HEK293T (cell line): ENCODE data around the gene SLC30A9.
A peak's percentile ranks its signal among the peaks of the same experiment; 100 is the strongest.

Experiments used
- CTCF ChIA-PET: fragments of 350-600 bp; formaldehyde crosslinking; extraction: SDS; loops from one replicate; lab custom pipeline; 2021; ENCODE audit warnings: antibody characterized with exemption, inconsistent platforms; lab: Yijun Ruan, JAX
- POLR2A ChIA-PET: fragments of 350-600 bp; formaldehyde crosslinking; extraction: SDS; loops from one replicate; lab custom pipeline; 2020; ENCODE audit warnings: antibody characterized with exemption, inconsistent platforms; lab: Yijun Ruan, JAX
- DNase-seq: peaks from one replicate; pipeline ENCODE4 v3.0.0; 2012; ENCODE audit warnings: mixed read lengths; ENCODE audit errors: extremely low spot score
- ARNT ChIP-seq: fragments of 450-650 bp; IDR thresholded peaks from 2 replicates; pipeline ENCODE4 v1.6.1; 2017; ENCODE audit warnings: mild to moderate bottlenecking
- BHLHE40 ChIP-seq: fragments of 450-650 bp; IDR thresholded peaks from 2 replicates; pipeline ENCODE4 v1.6.1; 2016; ENCODE audit warnings: mild to moderate bottlenecking, moderate library complexity, borderline replicate concordance
- CTBP1 ChIP-seq: fragments of 450-650 bp; IDR thresholded peaks from 2 replicates; pipeline ENCODE4 v1.6.1; 2016; ENCODE audit warnings: borderline replicate concordance
- ELF4 ChIP-seq: fragments of 450-650 bp; IDR thresholded peaks from 2 replicates; pipeline ENCODE4 v1.6.1; 2017; ENCODE audit warnings: antibody characterized with exemption
- FOXA1 ChIP-seq: fragments of 450-650 bp; IDR thresholded peaks from 2 replicates; pipeline ENCODE4 v1.6.1; 2016; ENCODE audit warnings: mild to moderate bottlenecking
- FOXK2 ChIP-seq: fragments of 450-650 bp; IDR thresholded peaks from 2 replicates; pipeline ENCODE4 v1.6.1; 2016; ENCODE audit warnings: mild to moderate bottlenecking
- FOXM1 ChIP-seq: fragments of 450-650 bp; IDR thresholded peaks from 2 replicates; pipeline ENCODE4 v1.6.1; 2017; ENCODE audit warnings: mild to moderate bottlenecking, borderline replicate concordance
- HDGF ChIP-seq: fragments of 450-650 bp; IDR thresholded peaks from 2 replicates; pipeline ENCODE4 v1.6.1; 2017; ENCODE audit warnings: antibody characterized with exemption, borderline replicate concordance
- L3MBTL2 ChIP-seq: fragments of 450-650 bp; conservative IDR thresholded peaks from 2 replicates; pipeline ENCODE4 v1.6.1; 2016; ENCODE audit warnings: mild to moderate bottlenecking
- LEF1 ChIP-seq: fragments of 450-650 bp; IDR thresholded peaks from 2 replicates; pipeline ENCODE4 v1.6.1; 2017; ENCODE audit warnings: mild to moderate bottlenecking, borderline replicate concordance
- NFRKB ChIP-seq: fragments of 450-650 bp; IDR thresholded peaks from 2 replicates; pipeline ENCODE4 v1.6.1; 2016; ENCODE audit warnings: mild to moderate bottlenecking, moderate library complexity
- PKNOX1 ChIP-seq: fragments of 450-650 bp; IDR thresholded peaks from 2 replicates; pipeline ENCODE4 v1.6.1; 2016
- SP1 ChIP-seq: fragments of 450-650 bp; IDR thresholded peaks from 2 replicates; pipeline ENCODE4 v1.6.1; 2017
- SUZ12 ChIP-seq: fragments of 450-650 bp; IDR thresholded peaks from 2 replicates; pipeline ENCODE4 v1.6.1; 2016; ENCODE audit warnings: mild to moderate bottlenecking
- TARDBP ChIP-seq: fragments of 450-650 bp; IDR thresholded peaks from 2 replicates; pipeline ENCODE4 v1.6.1; 2016
- ZNF384 ChIP-seq: fragments of 450-650 bp; IDR thresholded peaks from 2 replicates; pipeline ENCODE4 v1.6.1; 2016

SLC30A9 gene

DNA sequence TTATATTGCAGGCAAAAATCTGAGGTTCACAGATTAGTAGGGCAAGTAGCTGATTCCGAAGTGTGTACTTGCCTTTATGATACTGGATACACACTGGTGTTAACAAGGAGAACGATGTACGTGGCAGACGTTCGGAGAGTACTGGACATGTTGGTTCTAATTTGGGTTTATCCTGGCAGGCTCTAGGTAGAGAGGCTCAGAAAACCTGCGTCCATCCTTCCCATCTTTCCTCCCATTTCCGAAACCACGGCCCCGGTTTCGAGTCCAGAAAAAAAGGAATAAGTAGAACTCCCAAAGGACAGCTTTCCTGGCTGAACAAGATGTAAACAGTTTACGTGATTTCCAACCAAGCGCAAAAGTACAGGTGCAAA lies 351 bp upstream of the SLC30A9 start:
- ChIA-PET CTCF (interaction anchor here (0.6 kb wide), 1 partner anchor 846 kb away, joined by 3 read pairs; no protein-coding TSS in a partner anchor), POLR2A (interaction anchor here (1.0 to 1.7 kb wide), 3 partner anchors 11 to 23 kb away, joined by 3 to 6 read pairs (median 4); no protein-coding TSS in a partner anchor)
- DNase-seq: no peak
- no peak for TF ChIP-seq LEF1
- peak; percentile 42; the same call in 1 of the 2 replicates for TF ChIP-seq CTBP1

- TF ChIP-seq SUZ12 (no peak), ELF4 (no peak), LEF1 (no peak)
- ChIA-PET POLR2A (no interaction called here), CTCF (no interaction called here)
- peak; percentile 10 for DNase-seq
Observed at GRCh38 chr4:41991916-41992767, 1.8 kb downstream of the SLC30A9 start.

DNA sequence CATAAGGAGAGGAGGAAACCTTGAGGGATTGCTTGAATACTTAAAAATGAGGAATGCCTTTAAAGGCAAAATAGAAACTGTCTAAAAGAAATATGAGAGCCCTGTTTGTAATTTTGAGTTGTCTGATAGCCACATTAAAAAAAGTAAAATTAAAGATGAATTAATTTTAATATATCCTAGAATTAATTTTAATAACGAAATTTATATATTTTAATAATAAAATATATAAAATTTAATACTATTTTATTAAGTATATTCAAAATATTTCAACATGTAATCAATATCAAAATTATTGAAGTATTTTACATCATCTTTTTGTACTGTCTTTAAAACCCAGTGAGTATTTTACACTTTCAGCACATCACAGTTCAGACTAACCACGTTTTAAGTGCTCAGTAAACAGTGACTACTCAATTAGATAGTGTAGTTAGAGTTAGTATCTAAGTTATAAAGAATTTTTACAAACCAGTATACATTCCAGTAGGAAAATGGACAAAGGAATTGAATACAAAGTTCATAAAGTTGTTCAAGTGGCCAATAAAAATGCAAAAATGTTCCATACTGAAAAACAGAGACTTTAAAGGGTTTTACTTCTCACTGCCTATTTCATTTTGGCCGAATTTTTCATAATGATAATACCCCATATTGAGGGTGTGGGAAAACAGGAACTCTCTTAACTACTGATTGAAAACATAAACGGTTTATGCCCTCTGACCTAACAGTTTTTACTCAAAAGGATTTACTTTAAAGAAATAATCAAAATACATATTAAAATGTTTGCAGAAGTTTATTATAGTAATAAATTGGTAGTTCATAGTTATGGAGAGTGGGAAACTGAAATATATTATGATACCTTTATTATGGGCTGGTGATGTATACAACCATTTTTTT lies 2.9 kb downstream of the SLC30A9 start:
- no peak for DNase-seq
- CTCF ChIA-PET: no interaction called here
- TF ChIP-seq SP1 (no peak), ELF4 (no peak), ZNF384 (no peak), HDGF (no peak), LEF1 (no peak), FOXK2 (no peak), L3MBTL2 (no peak), ARNT (no peak), BHLHE40 (no peak), NFRKB (no peak), FOXM1 (no peak), FOXA1 (no peak), CTBP1 (no peak), SUZ12 (no peak), TARDBP (no peak)
- POLR2A ChIA-PET: no interaction called here

DNA sequence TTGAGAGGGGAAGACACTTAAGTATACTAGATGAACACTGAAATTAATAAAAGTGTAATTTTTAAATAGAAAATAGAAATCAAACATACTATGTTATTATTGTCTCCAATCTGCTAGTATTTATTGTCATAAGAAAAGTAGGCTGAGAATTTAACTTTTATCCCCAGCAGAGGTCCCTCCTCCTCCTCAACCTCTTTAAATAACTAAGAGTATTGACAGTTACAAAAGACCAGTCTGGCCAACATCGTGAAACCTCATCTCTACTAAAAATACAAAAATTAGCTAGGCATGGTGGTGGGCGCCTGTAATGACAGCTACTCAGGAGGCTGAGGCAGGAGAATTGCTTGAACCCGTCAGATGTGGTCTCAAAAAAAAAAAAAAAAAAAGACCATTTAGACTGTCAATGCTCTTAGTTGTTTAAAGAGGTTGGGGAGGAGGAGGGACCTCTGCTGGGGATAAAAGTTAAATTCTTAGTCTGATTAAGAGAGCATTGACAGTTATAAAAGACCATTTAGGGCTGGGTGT lies 4.2 kb downstream of the SLC30A9 start:
- no peak for DNase-seq
- ChIA-PET CTCF (no interaction called here), POLR2A (no interaction called here)

GRCh38 chr4:41998019-41998418 lies 7.7 kb downstream of the SLC30A9 start:
- TF ChIP-seq ELF4: no peak
- no peak for DNase-seq
- CTCF ChIA-PET: no interaction called here
- POLR2A ChIA-PET: no interaction called here

More for the DNA sequence above, 4.2 kb downstream of the SLC30A9 start:
- TF ChIP-seq PKNOX1 (peak; percentile 44; the same call in 1 of the 2 replicates), TARDBP (no peak), ZNF384 (peak; percentile 66)

DNA sequence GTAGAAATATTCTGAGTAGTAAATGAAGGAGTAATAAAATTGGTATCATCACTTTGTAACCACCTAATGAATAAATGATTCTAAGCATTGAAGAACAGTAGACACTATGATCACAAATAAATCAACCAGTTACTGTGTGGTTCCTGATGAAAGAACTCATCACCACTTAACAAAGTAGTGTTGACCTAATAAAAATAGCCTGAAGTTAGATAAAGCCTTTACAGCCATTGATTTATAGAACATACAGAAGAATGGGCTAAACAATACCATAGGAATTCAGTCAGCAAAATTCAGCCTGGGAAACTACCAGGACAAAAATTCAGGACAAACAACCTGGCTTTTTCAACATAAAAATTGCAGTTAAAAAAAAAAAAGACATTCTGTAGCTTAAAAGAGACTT lies 9.0 kb downstream of the SLC30A9 start:
- peak; percentile 35; the same call in 1 of the 2 replicates for TF ChIP-seq PKNOX1
- TF ChIP-seq SUZ12: no peak
- no peak for TF ChIP-seq ZNF384
- POLR2A ChIA-PET: interaction anchor here (0.6 kb wide), 1 partner anchor 1103 kb away, joined by 3 read pairs; no protein-coding TSS in a partner anchor
- DNase-seq: no peak
- CTCF ChIA-PET: no interaction called here

DNA sequence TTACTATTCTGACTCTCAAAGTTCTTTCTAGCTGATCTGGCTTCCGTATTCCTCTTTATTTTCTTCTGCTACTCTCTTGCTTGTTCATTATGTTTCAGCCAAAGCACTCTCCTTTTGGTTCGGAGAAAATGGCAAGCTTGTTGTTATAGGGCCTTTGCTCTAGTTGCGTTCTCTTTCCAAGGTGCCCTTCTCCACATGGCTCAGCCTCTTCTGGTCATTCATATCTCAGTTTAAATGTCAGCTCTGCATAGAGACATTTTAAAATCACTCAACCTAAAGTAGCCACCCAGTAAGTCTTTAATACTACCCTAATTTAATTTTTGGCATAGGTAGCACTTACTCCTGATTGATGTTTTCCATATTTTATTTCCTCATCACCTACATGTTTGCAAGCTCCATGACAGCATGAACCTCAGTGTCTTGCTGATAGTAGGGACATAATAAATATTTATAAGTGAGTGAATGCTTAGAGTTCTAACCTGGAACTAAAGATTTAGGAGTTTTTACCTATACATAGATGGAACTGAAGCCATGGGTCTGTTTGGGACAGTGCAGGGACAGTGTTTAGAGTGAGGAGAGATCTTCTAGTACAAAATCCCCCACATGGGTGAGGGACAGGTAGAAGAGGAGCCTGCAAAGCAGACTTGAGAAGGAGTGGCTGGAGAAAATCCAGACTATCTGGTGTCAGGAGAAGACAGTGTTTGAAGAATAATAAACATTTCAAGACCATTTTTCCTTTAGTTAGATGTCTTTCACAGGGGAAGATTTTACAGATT lies 17.9 kb downstream of the SLC30A9 start:
- DNase-seq: no peak
- TF ChIP-seq CTBP1: no peak
- TF ChIP-seq PKNOX1: no peak
- no peak for TF ChIP-seq L3MBTL2
- no peak for TF ChIP-seq ZNF384
- no peak for TF ChIP-seq ELF4
- no peak for TF ChIP-seq BHLHE40
- no peak for TF ChIP-seq ARNT
- TF ChIP-seq FOXM1: no peak
- no peak for TF ChIP-seq TARDBP
- no peak for TF ChIP-seq FOXK2
- TF ChIP-seq FOXA1: no peak
- CTCF ChIA-PET: no interaction called here
- POLR2A ChIA-PET: no interaction called here
